GM23338 (cell line): ENCODE results near the gene ABHD5.

Experiments
- CREB1 ChIP-seq: fragments of 250-450 bp; sonication (Bioruptor Pico); IDR thresholded peaks from 2 replicates; pipeline ENCODE4 v1.5.0; 2020; ENCODE audit warnings: low read depth, mild to moderate bottlenecking, moderate library complexity
- EZH2 ChIP-seq: fragments of 200-600 bp; sonication (generic); IDR thresholded peaks from one replicate; pipeline ENCODE4 v1.8.0; 2017; ENCODE audit warnings: antibody characterized with exemption, mild to moderate bottlenecking, low read depth; ENCODE audit not compliant: unreplicated experiment
- EZH2phosphoT487 ChIP-seq: fragments of 200-600 bp; sonication (generic); IDR thresholded peaks from one replicate; pipeline ENCODE4 v1.8.1; 2018; ENCODE audit warnings: antibody characterized with exemption; ENCODE audit not compliant: unreplicated experiment
- JUNB ChIP-seq: IDR thresholded peaks from one replicate; pipeline ENCODE4 v1.6.1; 2016; ENCODE audit warnings: antibody characterized with exemption; ENCODE audit not compliant: unreplicated experiment
- NANOG ChIP-seq: IDR thresholded peaks from 2 replicates; pipeline ENCODE4 v1.6.1; 2016; ENCODE audit warnings: antibody characterized with exemption, borderline replicate concordance
- POLR2AphosphoS5 ChIP-seq: IDR thresholded peaks from 2 replicates; pipeline ENCODE4 v1.6.1; 2016; ENCODE audit warnings: antibody characterized with exemption, low read depth
- TF ChIP-seq, protein P1 (sequence below): IDR thresholded peaks from one replicate; pipeline ENCODE4 v1.6.1; 2018; ENCODE audit warnings: antibody characterized with exemption; ENCODE audit not compliant: unreplicated experiment
- TF ChIP-seq, protein P2 (sequence below), 2 experiments: fragments of 200-600 bp in 1 of 2; sonication (generic) in 1 of 2; conservative IDR thresholded peaks; 2 replicates each; pipeline versions ENCODE4 v1.5.1 to v1.6.1; 2016 to 2017; ENCODE audit warnings: antibody characterized with exemption in 2 of 2, low read depth in 2 of 2, mild to moderate bottlenecking in 2 of 2, moderate library complexity in 1 of 2

DNA sequence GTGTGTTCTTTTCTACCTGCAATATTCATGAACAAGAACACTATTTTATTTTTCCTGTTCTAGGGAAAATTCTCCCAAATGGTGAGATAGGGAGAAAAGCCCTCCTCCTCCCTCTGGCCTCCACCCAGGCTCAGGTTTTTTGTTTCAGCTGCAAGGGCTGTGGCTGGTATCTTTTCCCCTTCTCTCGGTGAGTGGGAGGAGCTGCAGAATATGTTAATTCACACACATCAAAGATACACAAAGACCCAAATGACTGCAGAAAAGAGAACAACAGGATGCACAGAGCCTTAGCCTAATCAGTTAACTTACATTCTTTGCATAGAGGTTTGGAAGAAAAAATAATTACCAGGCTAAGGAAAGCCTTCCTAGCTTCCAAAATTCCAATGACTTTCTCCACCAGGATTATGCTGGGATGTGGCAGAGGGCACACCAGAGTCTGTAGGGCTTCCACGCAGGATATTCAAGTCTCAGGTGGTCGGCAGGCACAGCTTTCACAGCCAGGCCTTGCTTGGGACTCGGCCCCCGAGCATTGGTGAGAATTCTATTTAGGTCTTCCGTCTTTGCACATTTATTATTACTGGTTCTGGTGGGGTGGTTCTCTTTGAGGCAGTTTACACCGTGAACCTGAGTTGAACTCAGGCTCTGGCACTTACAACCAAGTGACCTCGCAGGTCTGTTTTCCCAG is 64.9 kb downstream of the ABHD5 start:
- TF ChIP-seq EZH2 (no peak), POLR2AphosphoS5 (no peak), EZH2phosphoT487 (no peak), CREB1 (CRISPR knock-in tag) (no peak), JUNB (no peak), NANOG (no peak)
- TF ChIP-seq, protein P1, sequence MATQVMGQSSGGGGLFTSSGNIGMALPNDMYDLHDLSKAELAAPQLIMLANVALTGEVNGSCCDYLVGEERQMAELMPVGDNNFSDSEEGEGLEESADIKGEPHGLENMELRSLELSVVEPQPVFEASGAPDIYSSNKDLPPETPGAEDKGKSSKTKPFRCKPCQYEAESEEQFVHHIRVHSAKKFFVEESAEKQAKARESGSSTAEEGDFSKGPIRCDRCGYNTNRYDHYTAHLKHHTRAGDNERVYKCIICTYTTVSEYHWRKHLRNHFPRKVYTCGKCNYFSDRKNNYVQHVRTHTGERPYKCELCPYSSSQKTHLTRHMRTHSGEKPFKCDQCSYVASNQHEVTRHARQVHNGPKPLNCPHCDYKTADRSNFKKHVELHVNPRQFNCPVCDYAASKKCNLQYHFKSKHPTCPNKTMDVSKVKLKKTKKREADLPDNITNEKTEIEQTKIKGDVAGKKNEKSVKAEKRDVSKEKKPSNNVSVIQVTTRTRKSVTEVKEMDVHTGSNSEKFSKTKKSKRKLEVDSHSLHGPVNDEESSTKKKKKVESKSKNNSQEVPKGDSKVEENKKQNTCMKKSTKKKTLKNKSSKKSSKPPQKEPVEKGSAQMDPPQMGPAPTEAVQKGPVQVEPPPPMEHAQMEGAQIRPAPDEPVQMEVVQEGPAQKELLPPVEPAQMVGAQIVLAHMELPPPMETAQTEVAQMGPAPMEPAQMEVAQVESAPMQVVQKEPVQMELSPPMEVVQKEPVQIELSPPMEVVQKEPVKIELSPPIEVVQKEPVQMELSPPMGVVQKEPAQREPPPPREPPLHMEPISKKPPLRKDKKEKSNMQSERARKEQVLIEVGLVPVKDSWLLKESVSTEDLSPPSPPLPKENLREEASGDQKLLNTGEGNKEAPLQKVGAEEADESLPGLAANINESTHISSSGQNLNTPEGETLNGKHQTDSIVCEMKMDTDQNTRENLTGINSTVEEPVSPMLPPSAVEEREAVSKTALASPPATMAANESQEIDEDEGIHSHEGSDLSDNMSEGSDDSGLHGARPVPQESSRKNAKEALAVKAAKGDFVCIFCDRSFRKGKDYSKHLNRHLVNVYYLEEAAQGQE = no peak
- TF ChIP-seq, protein P2, sequence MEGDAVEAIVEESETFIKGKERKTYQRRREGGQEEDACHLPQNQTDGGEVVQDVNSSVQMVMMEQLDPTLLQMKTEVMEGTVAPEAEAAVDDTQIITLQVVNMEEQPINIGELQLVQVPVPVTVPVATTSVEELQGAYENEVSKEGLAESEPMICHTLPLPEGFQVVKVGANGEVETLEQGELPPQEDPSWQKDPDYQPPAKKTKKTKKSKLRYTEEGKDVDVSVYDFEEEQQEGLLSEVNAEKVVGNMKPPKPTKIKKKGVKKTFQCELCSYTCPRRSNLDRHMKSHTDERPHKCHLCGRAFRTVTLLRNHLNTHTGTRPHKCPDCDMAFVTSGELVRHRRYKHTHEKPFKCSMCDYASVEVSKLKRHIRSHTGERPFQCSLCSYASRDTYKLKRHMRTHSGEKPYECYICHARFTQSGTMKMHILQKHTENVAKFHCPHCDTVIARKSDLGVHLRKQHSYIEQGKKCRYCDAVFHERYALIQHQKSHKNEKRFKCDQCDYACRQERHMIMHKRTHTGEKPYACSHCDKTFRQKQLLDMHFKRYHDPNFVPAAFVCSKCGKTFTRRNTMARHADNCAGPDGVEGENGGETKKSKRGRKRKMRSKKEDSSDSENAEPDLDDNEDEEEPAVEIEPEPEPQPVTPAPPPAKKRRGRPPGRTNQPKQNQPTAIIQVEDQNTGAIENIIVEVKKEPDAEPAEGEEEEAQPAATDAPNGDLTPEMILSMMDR (conservative IDR thresholded peaks at IDR 0.05; ENCODE audit: low read depth in 2 of 2) = no peak
